ENCODE data around the gene GRIK5.

GRIK5 gene

GRCh38 chr19:41955521-41955920 is 114.5 kb downstream of the GRIK5 start:
- FAIRE-seq, result no peak
- DNase-seq (ENCODE audit: insufficient read length, low spot score), result no peak
- no peak for TF ChIP-seq POU2F2 (IDR thresholded peaks at IDR 0.05; ENCODE audit: low read depth, low read length)
- no peak for TF ChIP-seq TAF1 (IDR thresholded peaks at IDR 0.05; ENCODE audit: low read depth, low read length)
- TF ChIP-seq POLR2A (IDR thresholded peaks at IDR 0.05; ENCODE audit: low read depth, low read length), result no peak
- no peak for TF ChIP-seq POLR2AphosphoS5 (IDR thresholded peaks at IDR 0.05; ENCODE audit: low read depth, low read length)
- no peak for TF ChIP-seq SPI1 (IDR thresholded peaks at IDR 0.05; ENCODE audit: low read depth, low read length)

GRCh38 chr19:41951686-41952172 is 118.3 kb downstream of the GRIK5 start:
- peak; percentile 91 for FAIRE-seq
- TF ChIP-seq PAX5 (IDR thresholded peaks at IDR 0.05; ENCODE audit: insufficient read depth, low read length, severe bottlenecking), result no peak
- TF ChIP-seq TAF1 (IDR thresholded peaks at IDR 0.05; ENCODE audit: low read depth, low read length), result no peak
- no peak for TF ChIP-seq SPI1 (IDR thresholded peaks at IDR 0.05; ENCODE audit: low read depth, low read length)
- no peak for TF ChIP-seq POU2F2 (IDR thresholded peaks at IDR 0.05; ENCODE audit: low read depth, low read length)
- no peak for TF ChIP-seq POLR2AphosphoS5 (IDR thresholded peaks at IDR 0.05; ENCODE audit: low read depth, low read length)
- TF ChIP-seq POLR2A (IDR thresholded peaks at IDR 0.05; ENCODE audit: low read depth, low read length), result no peak
- peak; percentile 80 for DNase-seq (ENCODE audit: insufficient read length, low spot score)

All from GM12891 (cell line).